A549 treated with CpdA at 1 μM for 4 hours (cell line): ENCODE results near the gene AIDA. TPM values are rescaled to one million over a fixed set of nuclear protein-coding genes. Genes with fewer than 3 reads are reported as not detected.

Experiments used
- total RNA-seq: library from RNA; stranded (reverse); fragments of 200-300 nt; extraction: Qiagen RNA extraction; gene quantifications from 5 replicates; pipeline ENCODE4 v1.2.3, GENCODE V29; 2022; ENCODE audit warnings: low read depth

AIDA gene
- total RNA-seq: 59.2 to 67.8 TPM (median 64.9 TPM) in 5 replicates

GRCh38 chr1:222712253-222713090, at the start of gene AIDA, which contains the start of gene BROX:
Gene AIDA (minus strand): TSS chr1:222712491. CDS start chr1:222712317, 174 bp downstream.
Gene BROX (plus strand): TSS chr1:222712564. CDS start chr1:222715700, 3,136 bp downstream.

GRCh38 chr1:222736972-222737371, 24.7 kb upstream of the AIDA start, which contains the start of gene FAM177B:
Gene FAM177B (plus strand): TSS chr1:222737202. CDS start chr1:222746546, 9,344 bp downstream.

Other genes with a start within 250 kb of the AIDA start
- gene HHIPL2, start 164.4 kb downstream of the AIDA start, total RNA-seq: 8.9 to 10.4 TPM (median 10.0 TPM) in 5 replicates
- 10.6 to 16.3 TPM (median 11.6 TPM) in 5 replicates for gene TAF1A, start 122.6 kb downstream of the AIDA start, total RNA-seq
- 22.4 to 28.4 TPM (median 24.0 TPM) in 5 replicates for gene MIA3, start 94.4 kb downstream of the AIDA start, total RNA-seq
- gene BROX, start 73 bp upstream of the AIDA start, total RNA-seq: 19.4 to 22.7 TPM (median 20.7 TPM) in 5 replicates
- not detected in 5 replicates for gene FAM177B, start 24.7 kb upstream of the AIDA start, total RNA-seq
- gene DISP1, start 102.5 kb upstream of the AIDA start, total RNA-seq: 1.7 to 2.2 TPM (median 1.8 TPM) in 5 replicates